SK-N-MC (cell line): ENCODE results near the gene SULT1A4.
"Not testable (repeated sequence)": the region's sequence is repeated elsewhere in the genome, so short reads cannot be mapped to it uniquely, and the experiment has no call there.

Experiments
- EZH2 ChIP-seq: fragments of 200-600 bp; sonication (generic); IDR thresholded peaks from one replicate; pipeline ENCODE4 v1.6.1; 2017; ENCODE audit warnings: antibody characterized with exemption
- POLR2AphosphoS5 ChIP-seq: IDR thresholded peaks from 2 replicates; pipeline ENCODE4 v1.6.1; 2012; ENCODE audit warnings: mild to moderate bottlenecking, low read depth, low read length, borderline replicate concordance

DNA sequence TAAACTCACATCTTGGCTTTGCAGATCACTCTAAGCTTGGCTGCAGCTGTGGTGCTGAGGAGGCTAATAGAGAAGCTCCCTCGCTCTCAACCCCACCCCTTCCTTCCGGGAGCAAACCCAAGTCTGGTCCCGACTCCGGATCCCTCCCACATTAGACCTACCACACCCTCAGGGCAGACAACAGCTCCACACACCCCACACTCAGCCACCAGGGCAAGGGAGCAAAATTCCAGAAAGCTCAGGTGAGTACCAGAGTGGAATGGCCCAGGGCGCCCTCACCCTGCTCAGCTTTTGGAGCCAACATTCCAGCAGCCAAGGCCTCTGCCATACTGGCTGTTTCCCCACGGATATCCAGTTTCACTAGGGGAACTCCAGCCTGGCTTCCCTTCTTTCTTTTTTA lies 9.9 kb downstream of the SULT1A4 start:
- TF ChIP-seq POLR2AphosphoS5, EZH2: not testable (repeated sequence)
